A549 (cell line): ENCODE measurements around the gene NAV3. TPM values are rescaled to one million over a fixed set of nuclear protein-coding genes. Genes with fewer than 3 reads are reported as not detected.

ENCODE experiments used
- ATAC-seq, 2 experiments: fragments of 200-7000 bp in 1 of 2; fragments of >200 bp in 1 of 2; cut with Nextera tagmentation in 1 of 2; cut with Tn5 transposase in 1 of 2; 3 replicates each; pipeline versions ENCODE4 v1.8.0 to v1.9.1; 2018 to 2020; ENCODE audit warnings: mild to moderate bottlenecking in 1 of 2, moderate library complexity in 1 of 2
- CTCF ChIA-PET: fragments of 300-600 bp; sonication (Branson Sonifier 250); formaldehyde crosslinking; extraction: SDS; loops from one replicate; lab custom pipeline; 2021; ENCODE audit warnings: antibody characterized with exemption, inconsistent platforms; lab: Yijun Ruan, JAX
- POLR2A ChIA-PET: fragments of 350-600 bp; formaldehyde crosslinking; extraction: SDS; loops from one replicate; lab custom pipeline; 2021; ENCODE audit warnings: antibody characterized with exemption, inconsistent platforms; lab: Yijun Ruan, JAX
- DNase-seq, 2 experiments: peaks; one replicate each; pipeline versions ENCODE4 v3.0.0 to v3.0.0-alpha.2; 2011 to 2016; ENCODE audit warnings: low read depth in 1 of 2, low spot score in 1 of 2
- FAIRE-seq: peaks from 2 replicates; lab custom pipeline; 2011; peaks lifted over from hg19 to GRCh38; lab: Jason Lieb, UNC
- H3K27ac ChIP-seq, 2 experiments: fragments of >200 bp; sonication (Bioruptor Twin); formaldehyde crosslinking; 3 replicates each; pipeline ENCODE4 v1.5.1; 2016 to 2017
- H3K4me1 ChIP-seq: fragments of >200 bp; sonication (Bioruptor Twin); formaldehyde crosslinking; 3 replicates; pipeline ENCODE4 v1.6.1; 2016
- H3K4me2 ChIP-seq: fragments of >200 bp; sonication (Bioruptor Twin); formaldehyde crosslinking; 3 replicates; pipeline ENCODE4 v1.6.1; 2016
- H3K4me3 ChIP-seq: fragments of >200 bp; sonication (Bioruptor Twin); formaldehyde crosslinking; 3 replicates; pipeline ENCODE4 v1.5.1; 2016
- H3K9me3 ChIP-seq: fragments of >200 bp; sonication (Bioruptor Twin); formaldehyde crosslinking; 3 replicates; pipeline ENCODE4 v1.6.1; 2016
- BHLHE40 ChIP-seq: IDR thresholded peaks from 2 replicates; pipeline ENCODE4 v1.6.1; 2012; ENCODE audit warnings: low read depth, low read length, inconsistent platforms
- CHD2 ChIP-seq: fragments of 150-350 bp; IDR thresholded peaks from 2 replicates; pipeline ENCODE4 v1.6.1; 2014; ENCODE audit warnings: low read length; ENCODE audit not compliant: partially characterized antibody
- CHD4 ChIP-seq: fragments of 200-600 bp; sonication (generic); IDR thresholded peaks from 2 replicates; pipeline ENCODE4 v1.6.1; 2016; ENCODE audit warnings: antibody characterized with exemption, mild to moderate bottlenecking, borderline replicate concordance
- EHMT2 ChIP-seq: fragments of 200-600 bp; sonication (generic); IDR thresholded peaks from 2 replicates; pipeline ENCODE4 v1.6.1; 2016; ENCODE audit warnings: antibody characterized with exemption, low read depth, mild to moderate bottlenecking, moderate library complexity
- ESRRA ChIP-seq: fragments of 150-350 bp; IDR thresholded peaks from 2 replicates; pipeline ENCODE4 v1.6.1; 2014; ENCODE audit warnings: mild to moderate bottlenecking, low read length, borderline replicate concordance
- FOSB ChIP-seq: fragments of 250-450 bp; sonication (Bioruptor Pico); IDR thresholded peaks from 2 replicates; pipeline ENCODE4 v1.5.0; 2020; ENCODE audit warnings: mild to moderate bottlenecking, moderate library complexity
- FOSL2 ChIP-seq, 2 experiments: fragments of 450-650 bp in 1 of 2; fragments of >200 bp in 1 of 2; sonication (Bioruptor Twin) in 1 of 2; formaldehyde crosslinking; IDR thresholded peaks; 2 replicates each; pipeline versions ENCODE4 v1.5.0 to v1.6.1; 2016 to 2020; ENCODE audit warnings: mild to moderate bottlenecking in 1 of 2, moderate library complexity in 1 of 2
- HDAC2 ChIP-seq: fragments of 200-600 bp; sonication (generic); IDR thresholded peaks from 2 replicates; pipeline ENCODE4 v1.6.1; 2016
- HEYL ChIP-seq: fragments of 250-450 bp; sonication (Bioruptor Pico); IDR thresholded peaks from 2 replicates; pipeline ENCODE4 v1.8.0; 2021; ENCODE audit warnings: mild to moderate bottlenecking, moderate library complexity
- HOXA7 ChIP-seq: fragments of 250-450 bp; sonication (Bioruptor Pico); IDR thresholded peaks from 2 replicates; pipeline ENCODE4 v1.5.0; 2020; ENCODE audit warnings: mild to moderate bottlenecking, moderate library complexity
- HOXB13 ChIP-seq: fragments of 250-450 bp; sonication (Bioruptor Pico); IDR thresholded peaks from 2 replicates; pipeline ENCODE4 v1.5.0; 2020; ENCODE audit warnings: low read depth, mild to moderate bottlenecking, moderate library complexity
- JUN ChIP-seq, 2 experiments: fragments of >200 bp; sonication (Bioruptor Twin); formaldehyde crosslinking; IDR thresholded peaks; 2 replicates in 1 of 2; 3 replicates in 1 of 2; pipeline ENCODE4 v1.6.1; 2016 to 2017
- KDM1A ChIP-seq: fragments of 200-600 bp; sonication (generic); IDR thresholded peaks from 2 replicates; pipeline ENCODE4 v1.6.1; 2016; ENCODE audit warnings: low read depth, mild to moderate bottlenecking
- KDM5A ChIP-seq: fragments of 200-600 bp; sonication (generic); IDR thresholded peaks from 2 replicates; pipeline ENCODE4 v1.6.1; 2016; ENCODE audit warnings: antibody characterized with exemption, mild to moderate bottlenecking
- MAFK ChIP-seq: fragments of 450-650 bp; IDR thresholded peaks from 2 replicates; pipeline ENCODE4 v1.6.1; 2014; ENCODE audit not compliant: partially characterized antibody
- NFE2L2 ChIP-seq: fragments of 150-350 bp; conservative IDR thresholded peaks from 2 replicates; pipeline ENCODE4 v1.6.1; 2014; ENCODE audit warnings: low read length
- POLR2A ChIP-seq: IDR thresholded peaks from 2 replicates; pipeline ENCODE4 v1.6.1; 2012; ENCODE audit warnings: mild to moderate bottlenecking, low read length
- RAD21 ChIP-seq, 2 experiments: fragments of >200 bp in 1 of 2; sonication (Bioruptor Twin) in 1 of 2; formaldehyde crosslinking in 1 of 2; IDR thresholded peaks in 1 of 2; conservative IDR thresholded peaks in 1 of 2; 2 replicates in 1 of 2; 3 replicates in 1 of 2; pipeline ENCODE4 v1.6.1; 2012 to 2018; ENCODE audit warnings: inconsistent platforms in 1 of 2
- RARB ChIP-seq: fragments of 250-450 bp; sonication (Bioruptor Pico); IDR thresholded peaks from 2 replicates; pipeline ENCODE4 v1.8.0; 2021; ENCODE audit warnings: mild to moderate bottlenecking, moderate library complexity
- RNF2 ChIP-seq: fragments of 200-600 bp; sonication (generic); IDR thresholded peaks from 2 replicates; pipeline ENCODE4 v1.6.1; 2016; ENCODE audit warnings: low read depth, mild to moderate bottlenecking, antibody characterized with exemption, moderate library complexity, borderline replicate concordance
- TP53 ChIP-seq: fragments of 250-450 bp; sonication (Bioruptor Pico); IDR thresholded peaks from 2 replicates; pipeline ENCODE4 v1.5.0; 2021; ENCODE audit warnings: mild to moderate bottlenecking, moderate library complexity
- ZSCAN20 ChIP-seq: fragments of 250-450 bp; sonication (Bioruptor Pico); IDR thresholded peaks from 2 replicates; pipeline ENCODE4 v1.8.0; 2022; ENCODE audit warnings: mild to moderate bottlenecking, moderate library complexity
- WGBS: methylation state at CpG from one replicate; pipeline ENCODE4 v1.1.6; 2017; ENCODE audit errors: missing lambda C conversion rate; 5-methylcytosine and 5-hydroxymethylcytosine counted together
- polyA plus RNA-seq, 4 experiments: library from polyadenylated mRNA; depleted of rRNA in 3 of 4; stranded (reverse); fragments of >200 nt; fragmentation: RNase III in 1 of 4; extraction: RNeasy Plus Mini Kit Qiagen cat#74134 plus additional on column Dnase treatment in 1 of 4; gene quantifications; 2 replicates in 3 of 4; 3 replicates in 1 of 4; pipeline ENCODE4 v1.2.3, GENCODE V29; 2011 to 2017
- TF ChIP-seq, protein P1 (sequence below): fragments of >200 bp; sonication (Bioruptor Twin); formaldehyde crosslinking; IDR thresholded peaks from 2 replicates; pipeline ENCODE4 v1.6.1; 2016
- TF ChIP-seq, protein P2 (sequence below): fragments of >200 bp; sonication (Bioruptor Twin); formaldehyde crosslinking; IDR thresholded peaks from 3 replicates; pipeline ENCODE4 v1.5.1; 2016
- TF ChIP-seq, protein P3 (sequence below): IDR thresholded peaks from 2 replicates; pipeline ENCODE4 v1.6.1; 2012; ENCODE audit warnings: low read depth, borderline replicate concordance
- TF ChIP-seq, protein P4 (sequence below): fragments of 450-650 bp; IDR thresholded peaks from 2 replicates; pipeline ENCODE4 v1.6.1; 2014; ENCODE audit warnings: antibody characterized with exemption
- TF ChIP-seq, protein P5 (sequence below): IDR thresholded peaks from 2 replicates; pipeline ENCODE4 v1.6.1; 2012
- TF ChIP-seq, protein P6 (sequence below): fragments of >200 bp; sonication (Bioruptor Twin); formaldehyde crosslinking; IDR thresholded peaks from 3 replicates; pipeline ENCODE4 v1.6.1; 2016

The NAV3 gene
- polyA plus RNA-seq, 2 of the 4 experiments (the other 2 are of a cell fraction), result 8.6 to 9.7 TPM

DNA sequence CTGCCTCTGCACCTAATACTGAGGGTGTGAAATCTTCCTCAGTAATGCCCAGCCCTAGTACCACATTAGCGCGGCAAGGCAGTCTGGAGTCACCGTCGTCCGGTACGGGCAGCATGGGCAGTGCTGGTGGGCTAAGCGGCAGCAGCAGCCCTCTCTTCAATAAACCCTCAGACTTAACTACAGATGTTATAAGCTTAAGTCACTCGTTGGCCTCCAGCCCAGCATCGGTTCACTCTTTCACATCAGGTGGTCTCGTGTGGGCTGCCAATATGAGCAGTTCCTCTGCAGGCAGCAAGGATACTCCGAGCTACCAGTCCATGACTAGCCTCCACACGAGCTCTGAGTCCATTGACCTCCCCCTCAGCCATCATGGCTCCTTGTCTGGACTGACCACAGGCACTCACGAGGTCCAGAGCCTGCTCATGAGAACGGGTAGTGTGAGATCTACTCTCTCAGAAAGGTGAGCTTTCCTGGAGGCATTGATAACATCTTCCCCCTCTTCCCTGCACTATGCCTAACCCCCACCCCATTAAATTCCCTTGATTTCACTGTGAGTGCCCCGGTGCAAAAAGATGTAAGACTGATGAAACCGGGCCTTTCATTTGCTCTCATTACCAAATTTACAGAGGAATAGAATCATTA lies 291.4 kb downstream of the NAV3 start:
- TF ChIP-seq HDAC2, result no peak
- no peak for TF ChIP-seq BHLHE40
- TF ChIP-seq, all 56 proteins: peak for 0
- Histone ChIP-seq H3K27ac (no peak overlapping the region), H3K4me1 (no peaks in the 10 kb centered on the region), H3K9me3 (no peaks in the 10 kb centered on the region), H3K4me3 (no peak overlapping the region), H3K4me2 (no peak overlapping the region)
- ChIA-PET CTCF (interaction anchor here (0.6 to 1.4 kb wide), 4 partner anchors 59 to 551 kb away, joined by 3 to 4 read pairs (median 3); no protein-coding TSS in a partner anchor), POLR2A (no interaction called here)
- FAIRE-seq, result no peak
- 86% methylated on average over 16 of the region's 16 CpGs for WGBS
- DNase-seq, result no peak
- ATAC-seq, result no peak

DNA sequence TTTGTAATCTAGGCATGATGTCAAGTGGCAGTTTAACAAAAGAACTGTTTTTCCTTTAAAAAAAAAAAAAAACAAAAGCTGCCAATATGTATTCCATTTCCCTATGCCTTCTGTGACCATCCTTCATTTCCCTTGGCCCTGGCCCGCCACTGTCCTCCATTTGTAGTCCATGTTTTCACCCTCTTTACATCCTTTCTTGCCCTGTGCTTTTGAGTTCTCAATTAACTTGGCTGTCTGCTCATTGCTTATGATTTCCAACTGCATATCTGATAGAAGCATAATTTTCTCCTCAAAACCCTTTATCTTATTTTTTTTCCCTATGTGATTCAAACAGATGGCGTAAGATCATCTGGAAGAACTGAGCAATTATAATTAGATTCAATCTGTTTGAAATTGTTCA lies 297.5 kb downstream of the NAV3 start:
- CTCF ChIA-PET, result no interaction called here
- no peak for FAIRE-seq
- POLR2A ChIA-PET, result no interaction called here
- WGBS, result 45% methylated on average over 2 of the region's 2 CpGs
- TF ChIP-seq, protein P1, sequence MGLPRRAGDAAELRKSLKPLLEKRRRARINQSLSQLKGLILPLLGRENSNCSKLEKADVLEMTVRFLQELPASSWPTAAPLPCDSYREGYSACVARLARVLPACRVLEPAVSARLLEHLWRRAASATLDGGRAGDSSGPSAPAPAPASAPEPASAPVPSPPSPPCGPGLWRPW, result no peak
- TF ChIP-seq FOSL2 (IDR thresholded peaks at IDR 0.05), result no peak
- TF ChIP-seq FOSL2 (CRISPR knock-in tag; IDR thresholded peaks at IDR 0.05), result no peak
- no peak for TF ChIP-seq CHD2
- TF ChIP-seq KDM5A, result no peak
- TF ChIP-seq NFE2L2, result no peak
- no peak for TF ChIP-seq TP53 (CRISPR knock-in tag)
- no peak for TF ChIP-seq ZSCAN20 (CRISPR knock-in tag)
- no peak for TF ChIP-seq POLR2A
- no peak for TF ChIP-seq HOXB13 (CRISPR knock-in tag)
- TF ChIP-seq, protein P2, sequence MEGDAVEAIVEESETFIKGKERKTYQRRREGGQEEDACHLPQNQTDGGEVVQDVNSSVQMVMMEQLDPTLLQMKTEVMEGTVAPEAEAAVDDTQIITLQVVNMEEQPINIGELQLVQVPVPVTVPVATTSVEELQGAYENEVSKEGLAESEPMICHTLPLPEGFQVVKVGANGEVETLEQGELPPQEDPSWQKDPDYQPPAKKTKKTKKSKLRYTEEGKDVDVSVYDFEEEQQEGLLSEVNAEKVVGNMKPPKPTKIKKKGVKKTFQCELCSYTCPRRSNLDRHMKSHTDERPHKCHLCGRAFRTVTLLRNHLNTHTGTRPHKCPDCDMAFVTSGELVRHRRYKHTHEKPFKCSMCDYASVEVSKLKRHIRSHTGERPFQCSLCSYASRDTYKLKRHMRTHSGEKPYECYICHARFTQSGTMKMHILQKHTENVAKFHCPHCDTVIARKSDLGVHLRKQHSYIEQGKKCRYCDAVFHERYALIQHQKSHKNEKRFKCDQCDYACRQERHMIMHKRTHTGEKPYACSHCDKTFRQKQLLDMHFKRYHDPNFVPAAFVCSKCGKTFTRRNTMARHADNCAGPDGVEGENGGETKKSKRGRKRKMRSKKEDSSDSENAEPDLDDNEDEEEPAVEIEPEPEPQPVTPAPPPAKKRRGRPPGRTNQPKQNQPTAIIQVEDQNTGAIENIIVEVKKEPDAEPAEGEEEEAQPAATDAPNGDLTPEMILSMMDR, result no peak
- TF ChIP-seq, protein P3, sequence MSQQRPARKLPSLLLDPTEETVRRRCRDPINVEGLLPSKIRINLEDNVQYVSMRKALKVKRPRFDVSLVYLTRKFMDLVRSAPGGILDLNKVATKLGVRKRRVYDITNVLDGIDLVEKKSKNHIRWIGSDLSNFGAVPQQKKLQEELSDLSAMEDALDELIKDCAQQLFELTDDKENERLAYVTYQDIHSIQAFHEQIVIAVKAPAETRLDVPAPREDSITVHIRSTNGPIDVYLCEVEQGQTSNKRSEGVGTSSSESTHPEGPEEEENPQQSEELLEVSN, result no peak
- no peak for TF ChIP-seq ESRRA
- no peak for TF ChIP-seq HOXA7 (CRISPR knock-in tag)
- TF ChIP-seq CHD4, result no peak
- TF ChIP-seq, protein P4, sequence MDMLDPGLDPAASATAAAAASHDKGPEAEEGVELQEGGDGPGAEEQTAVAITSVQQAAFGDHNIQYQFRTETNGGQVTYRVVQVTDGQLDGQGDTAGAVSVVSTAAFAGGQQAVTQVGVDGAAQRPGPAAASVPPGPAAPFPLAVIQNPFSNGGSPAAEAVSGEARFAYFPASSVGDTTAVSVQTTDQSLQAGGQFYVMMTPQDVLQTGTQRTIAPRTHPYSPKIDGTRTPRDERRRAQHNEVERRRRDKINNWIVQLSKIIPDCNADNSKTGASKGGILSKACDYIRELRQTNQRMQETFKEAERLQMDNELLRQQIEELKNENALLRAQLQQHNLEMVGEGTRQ, result no peak
- TF ChIP-seq FOSB (CRISPR knock-in tag), result no peak
- TF ChIP-seq JUN (IDR thresholded peaks at IDR 0.05), result no peak
- TF ChIP-seq MAFK, result no peak
- TF ChIP-seq EHMT2, result no peak
- no peak for TF ChIP-seq RAD21 (conservative IDR thresholded peaks at IDR 0.05 in 1 of 2, IDR thresholded peaks at IDR 0.05 in 1 of 2)
- TF ChIP-seq, all 56 proteins: peak for 0
- H3K9me3 ChIP-seq, result no peaks in the 10 kb centered on the region
- H3K4me2 ChIP-seq, result no peak overlapping the region
- H3K4me1 ChIP-seq, result no peaks in the 10 kb centered on the region
- H3K4me3 ChIP-seq, result no peak overlapping the region
- DNase-seq (no peak), ATAC-seq (no peak)
- no peak overlapping the region for H3K27ac ChIP-seq

DNA sequence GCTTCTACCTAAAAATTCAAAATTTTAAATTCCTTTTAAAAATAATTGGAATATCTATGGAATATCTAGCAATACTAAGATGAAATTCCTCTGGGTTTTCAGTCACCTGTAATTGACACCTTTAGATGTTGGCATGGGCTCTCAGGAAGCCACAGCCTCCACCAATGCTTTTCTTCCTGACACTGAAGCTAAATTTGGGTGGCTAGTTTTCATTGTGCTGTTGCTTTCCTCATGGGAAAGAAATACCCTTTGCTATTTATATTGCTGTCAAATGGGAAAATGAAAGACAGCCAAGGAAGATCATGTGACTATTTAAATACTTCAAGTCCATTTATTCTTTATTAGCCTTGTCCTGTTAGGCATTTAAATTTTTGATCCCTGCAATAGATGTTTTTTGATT lies 313.0 kb downstream of the NAV3 start:
- POLR2A ChIA-PET, result no interaction called here
- no peak overlapping the region for H3K4me3 ChIP-seq
- ATAC-seq (no peak), FAIRE-seq (no peak), DNase-seq (no peak)
- CTCF ChIA-PET, result no interaction called here
- H3K27ac ChIP-seq, result no peak overlapping the region
- no peak overlapping the region for H3K4me2 ChIP-seq
- no peaks in the 10 kb centered on the region for H3K4me1 ChIP-seq
- no peaks in the 10 kb centered on the region for H3K9me3 ChIP-seq
- no peak for TF ChIP-seq FOSB (CRISPR knock-in tag)
- TF ChIP-seq BHLHE40, result no peak
- TF ChIP-seq KDM5A, result no peak
- no peak for TF ChIP-seq RNF2
- TF ChIP-seq RAD21 (conservative IDR thresholded peaks at IDR 0.05 in 1 of 2, IDR thresholded peaks at IDR 0.05 in 1 of 2), result no peak
- TF ChIP-seq KDM1A, result no peak
- TF ChIP-seq, protein P5, sequence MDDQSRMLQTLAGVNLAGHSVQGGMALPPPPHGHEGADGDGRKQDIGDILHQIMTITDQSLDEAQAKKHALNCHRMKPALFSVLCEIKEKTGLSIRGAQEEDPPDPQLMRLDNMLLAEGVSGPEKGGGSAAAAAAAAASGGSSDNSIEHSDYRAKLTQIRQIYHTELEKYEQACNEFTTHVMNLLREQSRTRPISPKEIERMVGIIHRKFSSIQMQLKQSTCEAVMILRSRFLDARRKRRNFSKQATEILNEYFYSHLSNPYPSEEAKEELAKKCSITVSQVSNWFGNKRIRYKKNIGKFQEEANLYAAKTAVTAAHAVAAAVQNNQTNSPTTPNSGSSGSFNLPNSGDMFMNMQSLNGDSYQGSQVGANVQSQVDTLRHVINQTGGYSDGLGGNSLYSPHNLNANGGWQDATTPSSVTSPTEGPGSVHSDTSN, result no peak
- no peak for TF ChIP-seq HDAC2
- TF ChIP-seq HEYL, result no peak
- TF ChIP-seq, protein P6, sequence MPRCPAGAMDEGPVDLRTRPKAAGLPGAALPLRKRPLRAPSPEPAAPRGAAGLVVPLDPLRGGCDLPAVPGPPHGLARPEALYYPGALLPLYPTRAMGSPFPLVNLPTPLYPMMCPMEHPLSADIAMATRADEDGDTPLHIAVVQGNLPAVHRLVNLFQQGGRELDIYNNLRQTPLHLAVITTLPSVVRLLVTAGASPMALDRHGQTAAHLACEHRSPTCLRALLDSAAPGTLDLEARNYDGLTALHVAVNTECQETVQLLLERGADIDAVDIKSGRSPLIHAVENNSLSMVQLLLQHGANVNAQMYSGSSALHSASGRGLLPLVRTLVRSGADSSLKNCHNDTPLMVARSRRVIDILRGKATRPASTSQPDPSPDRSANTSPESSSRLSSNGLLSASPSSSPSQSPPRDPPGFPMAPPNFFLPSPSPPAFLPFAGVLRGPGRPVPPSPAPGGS, result no peak
- TF ChIP-seq, protein P3, result no peak
- TF ChIP-seq RARB, result no peak
- TF ChIP-seq HOXA7 (CRISPR knock-in tag), result no peak
- no peak for TF ChIP-seq CHD4
